SU-DHL-6 (cell line): ENCODE measurements around the gene TEDC1.

Source experiments
- H2AFZ ChIP-seq: fragments of 200-600 bp; sonication (generic); 2 replicates; pipeline ENCODE4 v1.6.1; 2014; ENCODE audit warnings: low read depth, mild to moderate bottlenecking, moderate library complexity, mixed read lengths, antibody characterized with exemption, low read length; ENCODE audit not compliant: severe bottlenecking
- H3F3A ChIP-seq: fragments of 200-600 bp; shearing (Covaris generic); 2 replicates; pipeline ENCODE4 v1.6.0; 2016; ENCODE audit warnings: antibody characterized with exemption, mild to moderate bottlenecking; ENCODE audit not compliant: insufficient read depth
- H3K27ac ChIP-seq: fragments of 200-600 bp; sonication (generic); 2 replicates; pipeline ENCODE4 v1.5.1; 2016; ENCODE audit warnings: low read depth, mild to moderate bottlenecking, low read length, moderate library complexity, mixed read lengths
- H3K27me3 ChIP-seq: fragments of 200-600 bp; sonication (generic), shearing (Covaris generic); 2 replicates; pipeline ENCODE4 v1.6.0; 2014; ENCODE audit warnings: mild to moderate bottlenecking, low read length
- H3K36me3 ChIP-seq: fragments of 200-600 bp; sonication (generic); 2 replicates; pipeline ENCODE4 v1.6.1; 2014; ENCODE audit warnings: mild to moderate bottlenecking, low read length, mixed read lengths
- H3K4me2 ChIP-seq: fragments of 300-600, 200-600 bp; shearing (Covaris generic), sonication (generic); 2 replicates; pipeline ENCODE4 v1.6.0; 2014; ENCODE audit warnings: low read length, low read depth, mild to moderate bottlenecking; ENCODE audit not compliant: poor library complexity, severe bottlenecking
- H3K4me3 ChIP-seq: fragments of 200-600 bp; sonication (generic); 2 replicates; pipeline ENCODE4 v1.5.1; 2014; ENCODE audit warnings: antibody characterized with exemption, low read length, mild to moderate bottlenecking, mixed read lengths; ENCODE audit not compliant: insufficient read depth, poor library complexity, severe bottlenecking
- H3K79me2 ChIP-seq: fragments of 200-600 bp; sonication (generic); 2 replicates; pipeline ENCODE4 v1.6.1; 2014; ENCODE audit warnings: mild to moderate bottlenecking, low read length, moderate library complexity; ENCODE audit not compliant: insufficient read depth
- H3K9ac ChIP-seq: fragments of 200-600 bp; sonication (generic); 2 replicates; pipeline ENCODE4 v1.7.0; 2014; ENCODE audit warnings: mild to moderate bottlenecking, low read length
- H3K9me2 ChIP-seq: fragments of 200-600 bp; sonication (generic); replicated peaks from 2 replicates; pipeline ENCODE4 v1.6.1; 2014; ENCODE audit warnings: low read length; ENCODE audit not compliant: insufficient read depth
- H3K9me3 ChIP-seq: fragments of 200-600 bp; sonication (generic); 2 replicates; pipeline ENCODE4 v1.6.1; 2014; ENCODE audit warnings: low read length, mixed read lengths; ENCODE audit not compliant: insufficient read depth
- H4K20me1 ChIP-seq: fragments of 200-600 bp; sonication (generic); 2 replicates; pipeline ENCODE4 v1.6.1; 2014; ENCODE audit warnings: low read depth, mild to moderate bottlenecking, antibody characterized with exemption, low read length, moderate library complexity, mixed read lengths
- CTCF ChIP-seq: fragments of 200-600 bp; sonication (generic); IDR thresholded peaks from one replicate; pipeline ENCODE4 v1.5.1; 2017; ENCODE audit warnings: antibody characterized with exemption, mild to moderate bottlenecking, low read length, moderate library complexity; ENCODE audit not compliant: insufficient read depth, poor library complexity, severe bottlenecking
- EZH2phosphoT487 ChIP-seq: fragments of 200-600 bp; sonication (generic), shearing (Covaris generic); conservative IDR thresholded peaks from 2 replicates; pipeline ENCODE4 v1.6.1; 2018; ENCODE audit warnings: mild to moderate bottlenecking, antibody characterized with exemption, low read length, moderate library complexity, mixed read lengths

The TEDC1 gene

DNA sequence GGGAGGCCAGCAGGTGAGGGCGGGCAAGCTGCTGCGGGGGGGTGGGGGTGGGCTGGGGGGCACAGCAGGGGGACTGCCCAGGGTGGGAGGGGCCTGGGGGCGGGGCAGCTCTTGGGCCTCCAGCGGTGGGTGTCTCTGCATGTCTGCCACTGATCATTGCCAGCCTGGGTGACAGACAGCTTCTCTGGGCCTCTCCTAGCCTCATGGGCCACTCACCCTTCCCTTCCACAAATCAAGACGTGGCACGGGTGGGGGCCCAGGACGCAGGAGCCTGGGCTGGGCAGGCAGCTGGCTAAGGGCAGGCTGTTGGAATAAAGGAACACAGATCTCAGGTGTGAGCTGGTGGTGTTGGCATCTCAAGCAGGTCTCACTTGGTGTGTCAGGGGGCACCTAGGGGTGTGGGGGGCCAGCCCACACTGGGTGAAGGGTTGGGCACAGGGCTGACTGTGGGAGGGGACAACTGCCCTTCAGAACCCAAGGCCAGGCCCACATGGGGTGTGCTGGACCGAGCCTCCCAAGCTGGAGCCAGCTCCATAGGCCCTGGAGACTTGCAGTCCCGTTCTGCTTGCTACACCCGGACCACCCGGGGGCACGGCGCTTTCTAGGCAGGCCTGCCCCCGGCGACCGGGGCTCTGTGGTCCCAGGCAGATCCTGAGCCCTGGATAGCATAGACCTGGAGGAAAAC lies 3.0 kb downstream of the TEDC1 start:
- Histone ChIP-seq H3K4me2 (no peak overlapping the region), H3K9me2 (no peaks in the 10 kb centered on the region), H3K27ac (no peak overlapping the region), H3K79me2 (no peaks in the 10 kb centered on the region), H3K9ac (no peak overlapping the region), H3F3A (peaks cover 5% of the 10 kb centered on the region; the same call in 1 of the 2 replicates), H4K20me1 (no peaks in the 10 kb centered on the region), H3K9me3 (no peaks in the 10 kb centered on the region), H2AFZ (no peak overlapping the region), H3K4me3 (no peak overlapping the region), H3K27me3 (no peaks in the 10 kb centered on the region), H3K36me3 (no peaks in the 10 kb centered on the region)
- TF ChIP-seq CTCF, result no peak
- TF ChIP-seq EZH2phosphoT487, result no peak

DNA sequence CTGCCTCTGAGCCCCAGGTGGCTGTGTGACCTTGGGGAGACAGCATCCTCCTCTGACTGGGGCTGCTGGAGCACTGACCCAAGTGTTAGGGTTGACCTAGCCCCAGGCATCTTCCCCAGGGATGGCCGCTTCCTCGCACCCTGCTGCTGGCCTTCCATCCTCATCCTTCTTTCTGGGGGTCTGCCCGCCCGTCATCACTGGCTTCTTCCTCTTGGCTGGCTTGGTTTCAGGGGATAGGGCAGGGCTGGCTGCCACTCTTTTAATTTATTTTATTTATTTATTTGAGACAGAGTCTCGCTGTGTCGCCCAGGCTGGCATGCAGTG lies 3.5 kb downstream of the TEDC1 start:
- TF ChIP-seq EZH2phosphoT487 (no peak), CTCF (no peak)
- H3K36me3 ChIP-seq, result no peaks in the 10 kb centered on the region
- H2AFZ ChIP-seq, result no peak overlapping the region
- H3F3A ChIP-seq, result peaks cover 5% of the 10 kb centered on the region; the same call in 1 of the 2 replicates
- H3K79me2 ChIP-seq, result no peaks in the 10 kb centered on the region
- no peaks in the 10 kb centered on the region for H3K27me3 ChIP-seq
- no peaks in the 10 kb centered on the region for H3K9me3 ChIP-seq
- no peak overlapping the region for H3K4me3 ChIP-seq
- H3K9me2 ChIP-seq, result no peaks in the 10 kb centered on the region
- no peak overlapping the region for H3K27ac ChIP-seq
- no peak overlapping the region for H3K9ac ChIP-seq
- no peaks in the 10 kb centered on the region for H4K20me1 ChIP-seq
- H3K4me2 ChIP-seq, result no peak overlapping the region

DNA sequence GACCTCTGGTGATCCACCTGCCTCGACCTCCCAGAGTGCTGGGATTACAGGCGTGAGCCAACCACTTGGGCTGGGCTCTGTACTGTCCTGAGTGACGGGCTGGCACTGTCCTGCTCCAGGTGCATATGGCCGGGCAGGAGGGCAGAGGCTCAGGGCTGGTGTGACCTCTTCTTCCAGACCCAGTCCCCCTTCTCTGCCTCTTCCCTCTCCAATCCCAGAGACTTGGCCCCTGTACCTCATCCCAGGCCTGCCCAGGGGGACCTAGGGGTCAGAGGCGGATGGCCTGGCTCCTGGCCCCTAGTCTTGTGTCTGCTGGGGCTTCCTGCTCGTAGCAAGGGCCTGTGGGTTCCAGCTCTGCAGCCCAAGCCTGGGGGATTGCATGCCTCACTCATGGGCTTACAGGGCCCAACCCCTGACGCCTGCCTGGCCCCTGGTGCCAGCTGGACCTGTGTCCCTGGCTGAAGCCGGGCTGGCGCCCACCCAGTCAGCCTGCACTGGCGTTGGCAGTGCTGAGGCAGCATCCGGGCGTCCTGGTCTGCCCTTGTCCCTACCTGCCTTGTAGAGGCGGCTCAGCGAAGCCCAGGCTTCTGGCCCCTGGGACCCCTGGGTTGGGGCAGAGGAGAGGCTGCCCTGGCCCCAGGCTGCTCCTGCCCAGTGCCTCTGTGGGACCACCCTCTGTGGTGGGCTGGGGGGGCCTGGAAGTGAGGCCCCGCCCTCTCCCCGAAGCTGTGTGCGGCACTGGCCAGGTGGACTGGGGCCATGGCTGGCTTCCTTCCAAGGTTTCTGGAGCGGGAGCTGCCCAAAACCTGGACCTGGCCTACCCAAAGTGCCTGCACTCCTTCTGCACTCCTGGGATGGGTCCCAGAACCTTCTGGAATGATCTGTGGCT lies 4.3 kb downstream of the TEDC1 start:
- Histone ChIP-seq H3K9me2 (no peaks in the 10 kb centered on the region), H3K27me3 (no peaks in the 10 kb centered on the region), H3K27ac (no peak overlapping the region), H3K4me2 (no peak overlapping the region), H3K9me3 (no peaks in the 10 kb centered on the region), H4K20me1 (no peaks in the 10 kb centered on the region), H3K4me3 (no peak overlapping the region), H2AFZ (no peak overlapping the region), H3K9ac (no peak overlapping the region), H3F3A (peaks cover 5% of the 10 kb centered on the region; the same call in 1 of the 2 replicates), H3K79me2 (no peaks in the 10 kb centered on the region), H3K36me3 (no peaks in the 10 kb centered on the region)
- no peak for TF ChIP-seq CTCF
- TF ChIP-seq EZH2phosphoT487, result no peak
